K562 (cell line): ENCODE results near the gene DIP2A. TPM values are rescaled to one million over a fixed set of nuclear protein-coding genes. Genes with fewer than 3 reads are reported as not detected.
A peak's percentile ranks its signal among the peaks of the same experiment; 100 is the strongest.

Experiments used
- ATAC-seq: fragments of 200-7000 bp; cut with Tn5 transposase; 3 replicates; pipeline ENCODE4 v1.9.1; 2020; ENCODE audit warnings: moderate library complexity
- BruUV-seq: library from RNA; stranded (reverse); fragments of 400-500 nt; replicated peaks from 2 replicates; lab custom pipeline; 2021; lab: Mats Ljungman, UMichigan
- CTCF ChIA-PET: fragments of 300-600 bp; formaldehyde crosslinking; extraction: SDS; loops from one replicate; lab custom pipeline; 2021; ENCODE audit warnings: low intra/inter-chr PET ratio; lab: Yijun Ruan, JAX
- POLR2A ChIA-PET: fragments of 300-600, 350-650 bp; sonication (Branson Sonifier 250); formaldehyde crosslinking; extraction: SDS; loops from one replicate; lab custom pipeline; 2021; ENCODE audit warnings: antibody characterized with exemption, inconsistent platforms; lab: Yijun Ruan, JAX
- DNase-seq, 4 experiments: peaks; one replicate each; pipeline versions ENCODE4 v3.0.0 to v3.0.0-alpha.2; 2011 to 2018; ENCODE audit warnings: low spot score in 3 of 4, mixed read lengths in 3 of 4; ENCODE audit errors: extremely low read depth in 1 of 4
- FAIRE-seq: peaks from 2 replicates; lab custom pipeline; 2011; peaks lifted over from hg19 to GRCh38; lab: Jason Lieb, UNC
- H2AFZ ChIP-seq: 2 replicates; pipeline ENCODE4 v1.6.0; 2011; ENCODE audit warnings: low read depth, low read length, control low read depth, inconsistent platforms
- H3K27ac ChIP-seq: fragments of 200-600 bp; 3 replicates; pipeline ENCODE4 v1.8.0; 2011; ENCODE audit warnings: low read depth, mild to moderate bottlenecking, control low read depth, inconsistent platforms, low read length, moderate library complexity, mixed read lengths; ENCODE audit errors: extremely low read depth
- H3K27me3 ChIP-seq, 2 experiments: fragments of 300-600 bp in 1 of 2; 2 replicates in 1 of 2; 3 replicates in 1 of 2; pipeline versions ENCODE4 v1.6.0 to v1.8.0; 2011; ENCODE audit warnings: inconsistent platforms in 2 of 2, low read length in 2 of 2, mild to moderate bottlenecking in 1 of 2, mixed read lengths in 1 of 2, moderate library complexity in 1 of 2; ENCODE audit not compliant: control insufficient read depth in 2 of 2, insufficient read depth in 2 of 2
- H3K36me3 ChIP-seq: fragments of 300-600 bp; 3 replicates; pipeline ENCODE4 v1.8.0; 2011; ENCODE audit warnings: mild to moderate bottlenecking, low read length, inconsistent platforms; ENCODE audit not compliant: control insufficient read depth, insufficient read depth
- H3K4me1 ChIP-seq, 2 experiments: fragments of 200-600 bp in 1 of 2; replicated peaks in 1 of 2; 2 replicates in 1 of 2; 3 replicates in 1 of 2; pipeline versions ENCODE4 v1.5.1 to v1.8.0; 2011; ENCODE audit warnings: inconsistent platforms in 2 of 2, low read length in 2 of 2, mild to moderate bottlenecking in 1 of 2, mixed read lengths in 1 of 2, moderate library complexity in 1 of 2; ENCODE audit not compliant: control insufficient read depth in 2 of 2, insufficient read depth in 2 of 2
- H3K4me2 ChIP-seq: 2 replicates; pipeline ENCODE4 v1.6.1; 2011; ENCODE audit warnings: low read length, control low read depth, inconsistent platforms, mixed read lengths; ENCODE audit not compliant: insufficient read depth
- H3K4me3 ChIP-seq: fragments of 200-600 bp; sonication (generic), shearing (Covaris generic); 2 replicates; pipeline ENCODE4 v1.5.1; 2016; ENCODE audit warnings: control low read depth, inconsistent platforms
- H3K79me2 ChIP-seq: fragments of 200-600 bp; 3 replicates; pipeline ENCODE4 v1.8.0; 2011; ENCODE audit warnings: low read length, inconsistent platforms; ENCODE audit not compliant: control insufficient read depth, insufficient read depth
- H3K9ac ChIP-seq, 2 experiments: 2 replicates each; pipeline versions ENCODE4 v1.6.0 to v1.6.1; 2011; ENCODE audit warnings: low read depth in 2 of 2, low read length in 2 of 2, control low read depth in 1 of 2, inconsistent platforms in 1 of 2, mild to moderate bottlenecking in 1 of 2, mixed read lengths in 1 of 2; ENCODE audit not compliant: insufficient read depth in 1 of 2
- H3K9me1 ChIP-seq: one replicate; pipeline ENCODE4 v1.6.0; 2011; ENCODE audit warnings: inconsistent platforms, mild to moderate bottlenecking, low read length, moderate library complexity; ENCODE audit not compliant: control insufficient read depth, insufficient read depth
- H3K9me3 ChIP-seq: replicated peaks from 2 replicates; pipeline ENCODE4 v1.5.1; 2011; ENCODE audit warnings: low read depth, low read length, inconsistent platforms; ENCODE audit not compliant: control insufficient read depth, insufficient read depth
- H4K20me1 ChIP-seq: replicated peaks from 2 replicates; pipeline ENCODE4 v1.6.1; 2011; ENCODE audit warnings: low read length, inconsistent platforms, mixed read lengths; ENCODE audit not compliant: control insufficient read depth, insufficient read depth
- SMAD1 ChIP-seq: fragments of 150-350 bp; IDR thresholded peaks from 2 replicates; pipeline ENCODE4 v1.6.1; 2014; ENCODE audit warnings: low read length, low read depth; ENCODE audit not compliant: partially characterized antibody
- WGBS: fragments of 100-300 bp; shearing (Covaris generic); methylation state at CpG from one replicate; pipeline ENCODE4 v1.1.6; 2016; ENCODE audit warnings: low coverage, mixed read lengths; ENCODE audit not compliant: insufficient coverage; ENCODE audit errors: missing lambda C conversion rate; 5-methylcytosine and 5-hydroxymethylcytosine counted together
- in situ Hi-C: fragments of 300-500 bp; cut with MboI; formaldehyde crosslinking; loops from 4 replicates; pipeline ENCODE4 v1.15.0; 2018; ENCODE audit warnings: inconsistent platforms, mixed read lengths
- intact Hi-C: fragments of 100-400 bp; cut with micrococcal nuclease; formaldehyde crosslinking; loops from 2 replicates; pipeline ENCODE4 v1.14.2; 2022
- polyA plus RNA-seq, 8 experiments: library from polyadenylated mRNA; depleted of rRNA in 4 of 8; stranded (reverse) in 5 of 8; unstranded in 3 of 8; fragments of >200 nt; fragmentation: Nextera tagmentation in 2 of 8; fragmentation: Illumina TruSeq in 1 of 8; extraction: Ambion mirVana in 2 of 8; extraction: Trizol in 1 of 8; gene quantifications; 2 replicates each; pipeline versions ENCODE4 v1.2.1 to v1.2.3, GENCODE V29; 2011 to 2014; ENCODE audit warnings: inconsistent platforms in 1 of 8, missing spikeins in 1 of 8
- total RNA-seq, 7 experiments: library from RNA; depleted of rRNA in 6 of 7; stranded (reverse); fragments of >200 nt in 6 of 7; fragmentation: Illumina TruSeq in 2 of 7; extraction: Trizol in 2 of 7; gene quantifications; 2 replicates each; pipeline versions ENCODE4 v1.2.1 to v1.2.3, GENCODE V29; 2011 to 2021; ENCODE audit warnings: low replicate concordance in 1 of 7
- TF ChIP-seq, protein P1 (sequence below): IDR thresholded peaks from 2 replicates; pipeline ENCODE4 v1.6.1; 2011; ENCODE audit warnings: borderline replicate concordance, low read depth, mild to moderate bottlenecking, moderate library complexity, low read length; ENCODE audit not compliant: insufficient read depth, poor library complexity, severe bottlenecking

The DIP2A gene
- total and polyA plus RNA-seq, 9 of the 15 experiments (the other 6 are each of a cell fraction or from before 2014, with no cell fraction given): 4.3 to 34.5 (median 20.3) TPM

DNA sequence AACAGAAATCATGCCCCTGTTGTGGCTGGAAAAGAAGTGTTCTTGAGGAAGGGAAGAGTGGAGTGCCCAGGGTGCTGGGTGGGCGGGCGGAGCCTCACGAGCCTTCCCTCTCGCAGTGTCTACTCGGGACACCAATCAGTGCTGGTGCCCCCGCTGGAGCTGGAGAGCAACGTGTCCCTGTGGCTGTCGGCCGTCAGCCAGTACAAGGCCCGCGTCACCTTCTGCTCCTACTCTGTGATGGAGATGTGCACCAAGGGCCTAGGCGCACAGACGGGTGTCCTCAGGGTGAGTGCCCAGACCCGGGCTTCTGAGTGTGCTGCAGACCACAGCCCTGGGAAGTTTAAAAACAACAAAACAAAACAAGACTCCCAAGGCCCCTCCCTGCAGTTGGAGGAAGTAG, 98.8 kb downstream of the DIP2A start:
- DNase-seq (no peak), FAIRE-seq (no peak), ATAC-seq (peak; percentile 42; the same call in 2 of the 3 replicates)
- H3K4me2 ChIP-seq: no peak overlapping the region
- H3K4me3 ChIP-seq: no peak overlapping the region
- TF ChIP-seq SMAD1: no peak
- TF ChIP-seq, protein P1, sequence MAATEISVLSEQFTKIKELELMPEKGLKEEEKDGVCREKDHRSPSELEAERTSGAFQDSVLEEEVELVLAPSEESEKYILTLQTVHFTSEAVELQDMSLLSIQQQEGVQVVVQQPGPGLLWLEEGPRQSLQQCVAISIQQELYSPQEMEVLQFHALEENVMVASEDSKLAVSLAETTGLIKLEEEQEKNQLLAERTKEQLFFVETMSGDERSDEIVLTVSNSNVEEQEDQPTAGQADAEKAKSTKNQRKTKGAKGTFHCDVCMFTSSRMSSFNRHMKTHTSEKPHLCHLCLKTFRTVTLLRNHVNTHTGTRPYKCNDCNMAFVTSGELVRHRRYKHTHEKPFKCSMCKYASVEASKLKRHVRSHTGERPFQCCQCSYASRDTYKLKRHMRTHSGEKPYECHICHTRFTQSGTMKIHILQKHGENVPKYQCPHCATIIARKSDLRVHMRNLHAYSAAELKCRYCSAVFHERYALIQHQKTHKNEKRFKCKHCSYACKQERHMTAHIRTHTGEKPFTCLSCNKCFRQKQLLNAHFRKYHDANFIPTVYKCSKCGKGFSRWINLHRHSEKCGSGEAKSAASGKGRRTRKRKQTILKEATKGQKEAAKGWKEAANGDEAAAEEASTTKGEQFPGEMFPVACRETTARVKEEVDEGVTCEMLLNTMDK: peak; percentile 30
- ChIA-PET POLR2A (interaction anchor here (1.1 kb wide), 1 partner anchor 9 kb away, joined by 3 read pairs; no protein-coding TSS in a partner anchor), CTCF (no interaction called here)
- no peak overlapping the region for H3K27ac ChIP-seq
- no peaks in the 10 kb centered on the region for H3K79me2 ChIP-seq
- intact Hi-C loops: no loop called here
- H4K20me1 ChIP-seq: no peaks in the 10 kb centered on the region
- in situ Hi-C loops: no loop called here
- no TSS peak for BruUV-seq
- H3K36me3 ChIP-seq: peaks cover 61% of the 10 kb centered on the region; the same call in 2 of the 3 replicates
- no peaks in the 10 kb centered on the region for H3K9me3 ChIP-seq
- no peaks in the 10 kb centered on the region for H3K27me3 ChIP-seq
- peak overlapping the region in 1 of 2 experiments; percentile 22; a peak in 1 of 4 replicates for H3K9ac ChIP-seq
- H3K9me1 ChIP-seq: no peaks in the 10 kb centered on the region
- no peak overlapping the region for H2AFZ ChIP-seq
- WGBS: 81% methylated on average over 11 of the region's 14 CpGs
- peaks cover 0 to 24% of the 10 kb centered on the region in 2 experiments; a peak in 2 of 5 replicates for H3K4me1 ChIP-seq
